Muscle layer of colon (tissue), 2 donors: ENCODE results near the gene TYW1.
"Not testable (repeated sequence)": the region's sequence is repeated elsewhere in the genome, so short reads cannot be mapped to it uniquely, and the experiment has no call there.

ENCODE experiments used
- H3K27ac ChIP-seq: one replicate; pipeline ENCODE4 v1.7.0; 2013; ENCODE audit warnings: low read depth, mild to moderate bottlenecking, low read length, moderate library complexity
- H3K27me3 ChIP-seq, 2 donors: one replicate each; pipeline ENCODE4 v1.7.0; 2013; ENCODE audit warnings: low read length in 2 of 2, mild to moderate bottlenecking in 2 of 2; ENCODE audit not compliant: insufficient read depth in 2 of 2, control insufficient read depth in 1 of 2
- H3K36me3 ChIP-seq: one replicate; pipeline ENCODE4 v1.7.0; 2013; ENCODE audit warnings: mild to moderate bottlenecking, low read length; ENCODE audit not compliant: insufficient read depth
- H3K4me1 ChIP-seq: one replicate; pipeline ENCODE4 v1.7.0; 2013; ENCODE audit warnings: mild to moderate bottlenecking, low read length; ENCODE audit not compliant: insufficient read depth
- H3K4me3 ChIP-seq, 2 donors: one replicate each; pipeline ENCODE4 v1.7.0; 2013; ENCODE audit warnings: low read length in 2 of 2, low read depth in 1 of 2, mild to moderate bottlenecking in 1 of 2, moderate library complexity in 1 of 2
- H3K9ac ChIP-seq: one replicate; pipeline ENCODE4 v1.7.0; 2013; ENCODE audit warnings: low read length
- H3K9me3 ChIP-seq: one replicate; pipeline ENCODE4 v1.7.0; 2013; ENCODE audit warnings: mild to moderate bottlenecking, low read length
- donor health status: abdominal sarcoma.
- donor health status: Adenocarcinoma of cecum.

TYW1 gene

DNA sequence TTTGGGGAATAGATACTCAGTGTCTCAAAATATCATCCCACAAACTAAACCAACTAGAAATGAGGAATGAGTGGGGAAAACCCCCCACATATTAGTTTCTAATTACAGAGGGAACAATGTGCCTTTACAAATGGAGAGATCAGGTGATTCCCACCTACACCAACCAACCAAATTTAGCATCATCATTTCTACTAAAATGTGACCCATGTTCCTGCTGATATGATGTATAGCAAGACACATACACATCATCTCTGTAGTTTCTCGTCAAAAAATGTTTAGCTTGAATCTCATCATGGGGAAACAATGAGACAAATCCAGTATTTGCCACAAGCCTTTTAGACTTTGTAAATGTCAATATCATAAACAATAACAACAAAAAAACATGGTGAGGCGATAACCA, 35.1 kb downstream of the TYW1 start:
- H3K9ac ChIP-seq, H3K9me3 ChIP-seq, H3K27me3 ChIP-seq, H3K4me3 ChIP-seq, H3K36me3 ChIP-seq, H3K4me1 ChIP-seq, H3K27ac ChIP-seq: not testable (repeated sequence)

DNA sequence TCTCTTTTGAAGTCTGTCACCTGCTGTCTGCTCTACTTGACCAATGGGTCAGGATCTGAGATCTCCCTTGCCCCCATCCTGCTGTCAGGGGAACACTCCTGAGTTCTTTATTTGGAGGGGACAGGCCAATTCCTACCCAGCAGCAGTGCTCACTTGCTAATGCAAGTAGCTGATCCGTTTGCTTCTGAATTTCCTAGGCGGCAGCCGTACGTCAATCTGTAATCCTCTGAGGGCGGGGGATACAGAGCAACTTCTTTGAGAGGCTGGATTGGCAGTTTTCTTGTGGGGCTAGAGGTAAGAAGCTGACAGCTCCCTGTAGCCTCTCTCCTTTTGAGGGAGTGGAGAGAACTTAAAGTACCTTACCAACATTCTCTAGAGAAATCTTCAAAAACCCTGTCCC, 36.6 kb downstream of the TYW1 start:
- Histone ChIP-seq H3K36me3 (peaks cover 4% of the 10 kb centered on the region), H3K9ac (no peak overlapping the region), H3K9me3 (no peaks in the 10 kb centered on the region), H3K27me3 (no peaks in the 10 kb centered on the region), H3K4me3 (no peak overlapping the region), H3K27ac (no peak overlapping the region), H3K4me1 (no peaks in the 10 kb centered on the region)

DNA sequence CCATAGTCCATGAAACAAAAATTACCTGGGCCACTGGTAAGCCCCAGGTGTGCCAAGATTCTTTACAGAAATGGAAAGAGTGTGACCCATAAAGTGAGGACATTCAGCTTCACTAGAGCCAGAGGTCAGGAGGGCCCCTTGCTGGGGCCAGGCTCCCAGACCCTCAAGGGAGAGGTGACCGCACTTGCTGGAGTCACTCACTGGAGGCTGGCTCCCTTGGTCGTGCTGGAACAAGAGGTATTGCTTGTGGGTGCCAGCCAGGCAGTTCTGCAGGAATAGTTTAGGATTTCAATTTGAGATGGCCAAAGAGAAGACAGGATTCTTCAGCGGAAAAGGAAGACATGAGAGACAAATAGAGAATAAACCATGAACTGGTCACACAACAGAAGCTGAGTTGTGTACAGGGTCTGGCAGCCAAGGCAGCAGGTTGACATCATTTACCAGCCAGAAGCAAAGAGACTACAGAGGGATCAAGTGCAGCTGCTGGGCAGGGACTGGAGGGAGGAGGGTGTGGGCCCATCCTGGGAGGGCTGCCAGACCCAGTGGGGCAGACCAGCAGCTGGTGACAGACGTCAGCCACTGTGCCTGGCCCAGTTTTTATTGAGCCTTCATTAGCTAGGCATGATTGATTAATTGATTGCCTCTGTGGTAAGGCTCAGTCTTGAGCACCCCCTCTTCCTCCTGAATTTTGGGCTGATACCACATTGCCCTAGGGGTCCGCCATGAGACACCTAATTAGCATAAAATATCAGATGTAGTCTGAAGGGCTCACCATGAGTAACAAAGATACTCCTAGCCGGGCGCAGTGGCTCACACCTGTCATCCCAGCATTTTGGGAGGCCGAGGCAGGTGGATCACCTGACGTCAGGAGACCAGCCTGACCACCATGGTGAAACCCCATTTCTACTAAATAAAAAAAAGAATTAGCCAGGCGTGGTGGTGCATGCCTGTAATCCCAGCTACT, 40.1 kb downstream of the TYW1 start:
- not testable (repeated sequence) for H3K4me3 ChIP-seq, H3K9ac ChIP-seq, H3K4me1 ChIP-seq, H3K27ac ChIP-seq, H3K9me3 ChIP-seq, H3K36me3 ChIP-seq, H3K27me3 ChIP-seq

DNA sequence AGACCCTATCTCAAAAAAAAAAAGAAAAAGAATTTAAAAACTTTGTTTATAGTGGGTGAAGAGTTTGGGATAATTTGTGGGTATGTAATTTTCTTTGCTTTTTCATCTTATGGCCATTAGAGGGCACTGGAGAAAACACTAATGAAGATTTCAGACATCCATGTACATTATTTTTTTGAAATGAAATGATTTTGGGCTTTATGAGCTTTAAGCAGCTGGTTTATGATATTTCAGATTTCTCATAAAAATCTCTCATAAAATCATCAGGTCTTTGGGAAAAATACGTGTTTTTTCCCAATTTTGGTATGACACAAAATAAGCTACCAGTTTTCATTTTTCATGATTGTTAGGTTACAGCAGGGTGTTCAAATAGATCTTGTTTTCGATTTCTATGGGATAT, 44.2 kb downstream of the TYW1 start:
- H3K27me3 ChIP-seq, H3K9me3 ChIP-seq, H3K4me1 ChIP-seq, H3K4me3 ChIP-seq, H3K27ac ChIP-seq, H3K9ac ChIP-seq, H3K36me3 ChIP-seq: not testable (repeated sequence)

DNA sequence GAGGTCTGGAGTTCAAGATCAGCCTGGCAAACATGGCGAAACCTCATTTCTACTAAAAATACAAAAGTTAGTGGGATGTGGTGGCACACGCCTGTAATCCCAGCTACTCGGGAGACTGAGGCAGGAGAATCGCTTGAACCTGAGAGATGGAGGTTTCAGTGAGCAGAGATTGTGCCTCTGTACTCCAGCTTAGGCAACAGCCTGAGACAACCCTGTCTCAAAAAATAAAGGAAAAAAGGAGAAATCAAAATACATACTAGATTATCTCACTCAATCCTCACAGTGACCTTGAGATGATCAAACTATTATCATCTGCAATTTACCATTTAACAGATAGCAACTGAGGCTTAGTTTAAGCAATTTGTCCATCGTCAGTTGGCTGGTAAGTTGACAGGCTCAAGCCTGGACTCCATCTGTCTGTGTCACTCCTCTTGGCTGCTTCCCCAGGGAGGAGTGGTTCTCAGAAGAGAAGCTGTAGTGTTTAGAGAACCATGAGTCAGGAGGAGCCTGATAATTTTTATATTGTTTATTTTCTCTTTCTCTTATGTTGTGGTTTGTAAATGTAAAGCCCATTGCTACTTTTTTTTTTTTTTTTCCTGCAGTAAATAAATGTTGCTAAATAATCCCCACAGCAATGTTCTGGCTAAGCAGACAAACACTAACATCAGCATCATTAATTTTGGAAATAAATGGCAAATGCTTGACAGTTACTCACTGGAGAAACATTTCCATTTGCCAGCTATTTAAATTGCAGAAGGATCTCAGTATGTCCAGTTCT, 46.3 kb downstream of the TYW1 start:
- H3K36me3 ChIP-seq, H3K4me1 ChIP-seq, H3K9me3 ChIP-seq, H3K9ac ChIP-seq, H3K4me3 ChIP-seq, H3K27me3 ChIP-seq, H3K27ac ChIP-seq: not testable (repeated sequence)

DNA sequence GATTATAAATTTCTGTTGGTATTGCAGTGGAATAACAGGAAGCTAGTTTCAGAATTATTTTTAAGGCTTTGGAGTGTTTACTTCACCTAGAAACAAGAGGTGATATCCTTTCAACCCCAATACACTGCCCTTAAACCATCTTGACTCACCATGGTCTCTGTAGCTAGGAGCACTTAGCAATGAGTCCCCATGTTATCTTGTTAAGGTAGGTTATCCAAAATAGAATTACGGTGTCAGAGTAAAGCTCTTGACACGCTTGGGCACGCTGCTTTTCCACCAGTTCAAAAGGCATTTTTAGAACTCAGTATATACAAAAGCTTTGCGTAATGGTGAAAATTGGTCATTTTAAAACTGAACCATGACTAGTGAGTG, 46.9 kb downstream of the TYW1 start:
- H3K4me3 ChIP-seq, H3K36me3 ChIP-seq, H3K4me1 ChIP-seq, H3K9me3 ChIP-seq, H3K27ac ChIP-seq, H3K27me3 ChIP-seq, H3K9ac ChIP-seq: not testable (repeated sequence)

DNA sequence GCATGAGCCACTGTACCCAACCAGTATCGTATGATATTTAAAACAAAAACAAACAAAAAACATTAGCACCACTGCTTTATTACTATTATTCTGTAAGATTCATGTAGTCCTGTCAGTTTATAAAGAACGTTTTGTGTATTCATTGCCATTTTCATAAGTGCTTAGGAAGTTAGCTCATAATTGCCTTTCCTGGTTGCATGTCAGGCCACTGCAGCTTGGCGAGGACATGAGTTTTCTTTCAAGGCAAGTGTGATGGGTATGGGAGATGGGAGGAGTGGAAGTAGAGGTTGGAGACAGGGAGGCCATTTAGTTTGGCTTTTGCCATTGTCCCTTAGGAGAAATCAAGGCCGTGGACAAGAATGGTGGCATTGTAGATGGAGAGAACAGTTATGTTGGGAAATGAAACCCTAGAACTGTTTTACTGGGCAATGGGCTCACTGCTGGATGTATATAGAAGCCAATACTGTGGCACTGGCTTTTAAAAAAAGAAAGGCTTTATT, 48.9 kb downstream of the TYW1 start:
- Histone ChIP-seq H3K9ac (no peak overlapping the region), H3K27me3 (no peaks in the 10 kb centered on the region), H3K4me1 (no peaks in the 10 kb centered on the region), H3K36me3 (no peaks in the 10 kb centered on the region), H3K9me3 (no peaks in the 10 kb centered on the region), H3K27ac (no peak overlapping the region), H3K4me3 (no peak overlapping the region)

DNA sequence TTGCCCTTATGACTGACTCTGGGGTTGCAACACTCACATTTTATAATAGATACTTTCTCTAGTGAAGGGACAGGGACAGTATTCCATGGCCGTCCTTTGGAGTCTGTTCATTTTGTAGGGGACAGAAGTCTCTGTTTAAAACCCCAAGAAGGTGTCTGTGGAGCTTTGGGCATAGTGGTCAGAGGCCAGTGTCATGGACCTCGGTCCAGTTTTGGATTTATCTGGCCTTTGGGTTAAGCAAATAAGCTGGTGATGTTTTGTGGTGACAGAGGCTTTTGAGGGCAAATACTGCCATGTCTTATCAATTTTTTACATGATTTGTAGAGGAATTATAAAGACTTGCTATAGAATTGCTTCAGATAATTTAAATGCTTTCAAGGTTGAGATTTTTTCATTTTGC, 50.2 kb downstream of the TYW1 start:
- not testable (repeated sequence) for H3K27ac ChIP-seq, H3K9me3 ChIP-seq, H3K4me1 ChIP-seq, H3K4me3 ChIP-seq, H3K9ac ChIP-seq, H3K27me3 ChIP-seq, H3K36me3 ChIP-seq

DNA sequence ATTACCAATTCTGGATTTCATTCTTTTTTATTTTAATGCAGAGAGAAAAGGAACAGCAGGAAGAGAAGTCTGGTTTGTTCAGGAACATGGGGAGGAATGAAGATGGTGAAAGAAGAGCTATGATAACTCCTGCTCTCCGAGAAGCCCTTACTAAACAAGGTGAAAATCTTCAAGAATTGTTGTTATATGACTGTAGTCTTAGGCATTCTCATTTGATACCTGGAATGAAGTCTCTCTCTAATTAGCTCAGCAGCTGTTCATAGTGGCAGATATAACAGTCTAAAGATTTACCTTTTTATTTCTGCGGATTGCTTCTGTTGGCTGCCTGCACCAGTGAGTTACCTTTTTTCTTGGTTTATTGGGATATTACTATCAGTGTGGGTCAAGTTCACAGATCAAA, 53.3 kb downstream of the TYW1 start:
- H3K27me3 ChIP-seq, H3K9me3 ChIP-seq, H3K9ac ChIP-seq, H3K4me3 ChIP-seq, H3K4me1 ChIP-seq, H3K36me3 ChIP-seq, H3K27ac ChIP-seq: not testable (repeated sequence)

DNA sequence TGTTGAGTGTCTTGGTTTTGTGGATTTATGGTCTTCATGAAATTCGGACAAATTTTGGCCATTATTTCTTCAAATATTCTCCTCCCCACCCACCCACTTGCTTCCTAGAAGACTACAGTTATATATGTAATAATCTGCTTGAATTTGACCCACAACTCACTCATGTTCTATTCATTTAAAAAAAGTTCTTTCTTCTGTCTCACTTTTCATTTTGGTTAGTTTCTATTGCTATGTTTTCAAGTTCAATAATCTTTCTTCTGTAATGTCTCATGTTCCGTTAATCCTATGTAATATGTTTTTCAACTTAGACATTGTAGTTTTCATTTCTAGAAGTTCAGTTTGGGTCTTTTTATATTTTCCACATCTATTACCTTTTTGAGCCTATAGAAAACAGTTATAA, 55.5 kb downstream of the TYW1 start:
- H3K4me1 ChIP-seq, H3K27me3 ChIP-seq, H3K27ac ChIP-seq, H3K9ac ChIP-seq, H3K9me3 ChIP-seq, H3K4me3 ChIP-seq, H3K36me3 ChIP-seq: not testable (repeated sequence)

DNA sequence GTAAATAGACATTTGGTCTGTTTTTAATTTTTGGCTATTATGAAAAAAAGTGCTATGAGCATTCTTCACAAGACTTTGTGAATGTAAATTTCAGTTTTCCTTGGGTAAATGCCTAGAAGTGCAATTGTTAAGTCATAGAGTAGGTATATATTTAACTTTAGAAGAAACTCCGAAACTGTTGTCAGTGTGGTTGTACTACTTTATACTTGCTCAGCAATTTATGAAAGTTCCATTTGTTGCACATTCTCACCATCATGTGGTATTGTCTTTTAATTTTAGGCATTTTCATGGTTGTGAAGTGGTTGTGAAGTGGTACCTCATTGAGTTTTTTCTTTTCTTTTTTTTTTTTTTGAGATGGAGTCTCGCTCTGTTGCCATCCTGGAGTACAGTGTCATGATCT, 60.0 kb downstream of the TYW1 start:
- no peak overlapping the region for H3K27ac ChIP-seq
- no peaks in the 10 kb centered on the region for H3K36me3 ChIP-seq
- no peaks in the 10 kb centered on the region for H3K27me3 ChIP-seq
- H3K4me3 ChIP-seq, result no peak overlapping the region
- H3K9ac ChIP-seq, result no peak overlapping the region
- no peaks in the 10 kb centered on the region for H3K9me3 ChIP-seq
- no peaks in the 10 kb centered on the region for H3K4me1 ChIP-seq

DNA sequence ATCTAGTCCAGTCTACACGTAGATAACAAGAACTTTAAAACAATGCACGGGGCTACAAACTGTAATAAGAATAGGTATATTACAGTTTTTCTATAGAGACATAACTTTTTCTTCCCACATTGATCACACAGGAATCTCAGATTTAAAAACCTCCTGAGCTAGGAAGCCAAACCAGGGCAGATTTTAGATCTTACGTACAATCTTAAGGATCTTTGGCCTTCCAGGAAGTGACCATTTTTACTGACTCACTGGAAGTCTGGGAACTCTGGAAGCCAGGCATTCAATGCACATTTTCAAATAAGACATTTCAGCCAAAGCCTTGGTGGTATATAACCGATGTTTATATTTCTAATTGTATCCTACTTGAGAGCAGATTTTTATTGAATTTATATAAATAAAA, 64.7 kb downstream of the TYW1 start:
- H3K36me3 ChIP-seq, H3K4me1 ChIP-seq, H3K9me3 ChIP-seq, H3K27ac ChIP-seq, H3K27me3 ChIP-seq, H3K9ac ChIP-seq, H3K4me3 ChIP-seq: not testable (repeated sequence)
